K562 (cell line): ENCODE data around the gene NCMAP. TPM values are rescaled to one million over a fixed set of nuclear protein-coding genes. Genes with fewer than 3 reads are reported as not detected.
A peak's percentile ranks its signal among the peaks of the same experiment; 100 is the strongest.

Source experiments
- ARID1B ChIP-seq: fragments of 450-650 bp; IDR thresholded peaks from 2 replicates; pipeline ENCODE4 v1.6.1; 2016; ENCODE audit warnings: antibody characterized with exemption, mild to moderate bottlenecking, inconsistent platforms
- ARID4B ChIP-seq: sonication (generic); formaldehyde crosslinking; IDR thresholded peaks from 2 replicates; pipeline ENCODE4 v1.8.0; 2022; ENCODE audit warnings: mild to moderate bottlenecking, missing genetic modification reagents
- BCL6 ChIP-seq: fragments of 250-450 bp; sonication (Bioruptor Pico); IDR thresholded peaks from 2 replicates; pipeline ENCODE4 v1.4.0; 2020
- CBFA2T3 ChIP-seq: fragments of 450-650 bp; IDR thresholded peaks from 2 replicates; pipeline ENCODE4 v1.6.1; 2017
- ETV1 ChIP-seq: fragments of 450-650 bp; conservative IDR thresholded peaks from 2 replicates; pipeline ENCODE4 v1.6.1; 2016; ENCODE audit warnings: missing genetic modification characterization, control low read depth, low read depth, missing compliant biosample characterization
- FOXA1 ChIP-seq: fragments of 450-650 bp; IDR thresholded peaks from 2 replicates; pipeline ENCODE4 v1.6.1; 2016; ENCODE audit warnings: mild to moderate bottlenecking, borderline replicate concordance
- IRF9 ChIP-seq: fragments of 450-650 bp; IDR thresholded peaks from 2 replicates; pipeline ENCODE4 v1.6.1; 2016; ENCODE audit warnings: missing biosample characterization, missing genetic modification characterization
- MAFF ChIP-seq: IDR thresholded peaks from 2 replicates; pipeline ENCODE4 v1.6.1; 2012; ENCODE audit warnings: low read length, improper control_type of control experiment
- NFE2 ChIP-seq: IDR thresholded peaks from 2 replicates; pipeline ENCODE4 v1.6.1; 2014; ENCODE audit warnings: antibody characterized with exemption, low read depth
- PKNOX1 ChIP-seq: fragments of 450-650 bp; IDR thresholded peaks from 2 replicates; pipeline ENCODE4 v1.6.1; 2016
- RCOR1 ChIP-seq, 2 experiments: IDR thresholded peaks; 2 replicates each; pipeline ENCODE4 v1.6.1; 2012; ENCODE audit warnings: low read depth in 2 of 2, low read length in 2 of 2, borderline replicate concordance in 1 of 2, improper control_type of control experiment in 1 of 2
- WHSC1 ChIP-seq: IDR thresholded peaks from one replicate; pipeline ENCODE4 v1.6.1; 2012; ENCODE audit warnings: low read length, control low read depth, inconsistent platforms
- ZNF766 ChIP-seq: fragments of 200-800 bp; sonication (Bioruptor generic); conservative IDR thresholded peaks from 2 replicates; pipeline ENCODE4 v1.6.1; 2016; ENCODE audit warnings: missing genetic modification characterization, missing compliant biosample characterization
- polyA plus RNA-seq, 8 experiments: library from polyadenylated mRNA; depleted of rRNA in 4 of 8; stranded (reverse) in 5 of 8; unstranded in 3 of 8; fragments of >200 nt; fragmentation: Nextera tagmentation in 2 of 8; fragmentation: Illumina TruSeq in 1 of 8; extraction: Ambion mirVana in 2 of 8; extraction: Trizol in 1 of 8; gene quantifications; 2 replicates each; pipeline versions ENCODE4 v1.2.1 to v1.2.3, GENCODE V29; 2011 to 2014; ENCODE audit warnings: inconsistent platforms in 1 of 8, missing spikeins in 1 of 8
- total RNA-seq, 7 experiments: library from RNA; depleted of rRNA in 6 of 7; stranded (reverse); fragments of >200 nt in 6 of 7; fragmentation: Illumina TruSeq in 2 of 7; extraction: Trizol in 2 of 7; gene quantifications; 2 replicates each; pipeline versions ENCODE4 v1.2.1 to v1.2.3, GENCODE V29; 2011 to 2021; ENCODE audit warnings: low replicate concordance in 1 of 7
- TF ChIP-seq, protein P1 (sequence below): fragments of 250-450 bp; sonication (Bioruptor Pico); IDR thresholded peaks from 2 replicates; pipeline ENCODE4 v1.8.0; 2022; ENCODE audit warnings: inconsistent platforms
- TF ChIP-seq, protein P2 (sequence below): fragments of 450-650 bp; IDR thresholded peaks from 2 replicates; pipeline ENCODE4 v1.6.1; 2014; ENCODE audit warnings: low read depth, mild to moderate bottlenecking, moderate library complexity, borderline replicate concordance

NCMAP gene
- total and polyA plus RNA-seq, 9 of the 15 experiments (the other 6 are each of a cell fraction or from before 2014, with no cell fraction given), result 0.03 TPM; not detected in 8

- no peak for TF ChIP-seq ARID4B (CRISPR knock-in tag)
- 0 out of 2 replicates have a peak, but pooled peaks have one; percentile 50 for TF ChIP-seq PKNOX1
- TF ChIP-seq MAFF, result no peak
- 0 out of 2 replicates have a peak, but pooled peaks have one; percentile 17 for TF ChIP-seq ARID1B
- TF ChIP-seq, protein P1, sequence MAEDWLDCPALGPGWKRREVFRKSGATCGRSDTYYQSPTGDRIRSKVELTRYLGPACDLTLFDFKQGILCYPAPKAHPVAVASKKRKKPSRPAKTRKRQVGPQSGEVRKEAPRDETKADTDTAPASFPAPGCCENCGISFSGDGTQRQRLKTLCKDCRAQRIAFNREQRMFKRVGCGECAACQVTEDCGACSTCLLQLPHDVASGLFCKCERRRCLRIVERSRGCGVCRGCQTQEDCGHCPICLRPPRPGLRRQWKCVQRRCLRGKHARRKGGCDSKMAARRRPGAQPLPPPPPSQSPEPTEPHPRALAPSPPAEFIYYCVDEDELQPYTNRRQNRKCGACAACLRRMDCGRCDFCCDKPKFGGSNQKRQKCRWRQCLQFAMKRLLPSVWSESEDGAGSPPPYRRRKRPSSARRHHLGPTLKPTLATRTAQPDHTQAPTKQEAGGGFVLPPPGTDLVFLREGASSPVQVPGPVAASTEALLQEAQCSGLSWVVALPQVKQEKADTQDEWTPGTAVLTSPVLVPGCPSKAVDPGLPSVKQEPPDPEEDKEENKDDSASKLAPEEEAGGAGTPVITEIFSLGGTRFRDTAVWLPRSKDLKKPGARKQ, result no peak
- TF ChIP-seq, protein P2, sequence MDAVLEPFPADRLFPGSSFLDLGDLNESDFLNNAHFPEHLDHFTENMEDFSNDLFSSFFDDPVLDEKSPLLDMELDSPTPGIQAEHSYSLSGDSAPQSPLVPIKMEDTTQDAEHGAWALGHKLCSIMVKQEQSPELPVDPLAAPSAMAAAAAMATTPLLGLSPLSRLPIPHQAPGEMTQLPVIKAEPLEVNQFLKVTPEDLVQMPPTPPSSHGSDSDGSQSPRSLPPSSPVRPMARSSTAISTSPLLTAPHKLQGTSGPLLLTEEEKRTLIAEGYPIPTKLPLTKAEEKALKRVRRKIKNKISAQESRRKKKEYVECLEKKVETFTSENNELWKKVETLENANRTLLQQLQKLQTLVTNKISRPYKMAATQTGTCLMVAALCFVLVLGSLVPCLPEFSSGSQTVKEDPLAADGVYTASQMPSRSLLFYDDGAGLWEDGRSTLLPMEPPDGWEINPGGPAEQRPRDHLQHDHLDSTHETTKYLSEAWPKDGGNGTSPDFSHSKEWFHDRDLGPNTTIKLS, result no peak
- TF ChIP-seq ZNF766 (CRISPR knock-in tag), result 0 out of 2 replicates have a peak, but pooled peaks have one; percentile 39
- peak; percentile 73 for TF ChIP-seq NFE2
- TF ChIP-seq RCOR1 (IDR thresholded peaks at IDR 0.05; ENCODE audit: borderline replicate concordance in 1 of 2, low read depth in 2 of 2, low read length in 2 of 2), result peak in 1 of 2 experiments; percentile 86; a peak in 2 of 4 replicates
- peak; percentile 30; the same call in 1 of the 2 replicates for TF ChIP-seq CBFA2T3
- no peak for TF ChIP-seq WHSC1
- TF ChIP-seq FOXA1, result no peak
- no peak for TF ChIP-seq IRF9
- TF ChIP-seq ETV1 (tag), result peak; percentile 85
- no peak for TF ChIP-seq BCL6 (CRISPR knock-in tag)
- TF ChIP-seq, all 486 proteins: peak for 15
These were observed 48.5 kb upstream of the NCMAP start (continued) for GRCh38 chr1:24507405-24507804.
